ENCODE measurements around the gene SFTPA1.
"Not testable (repeated sequence)": the region's sequence is repeated elsewhere in the genome, so short reads cannot be mapped to it uniquely, and the experiment has no call there.

The SFTPA1 gene

GRCh38 chr10:79582096-79582495 lies 28.6 kb upstream of the SFTPA1 start:
- Histone ChIP-seq H2AFZ (ENCODE audit: low read depth, low read length) (no peak overlapping the region), H3K9me3 (ENCODE audit: insufficient read depth, low read length, severe bottlenecking) (no peaks in the 10 kb centered on the region), H3K79me2 (ENCODE audit: insufficient read depth, low read length) (no peaks in the 10 kb centered on the region), H3K9ac (ENCODE audit: low read depth, low read length) (no peak overlapping the region), H4K20me1 (ENCODE audit: insufficient read depth, low read length) (no peaks in the 10 kb centered on the region; the same call in 1 of the 2 replicates), H3K4me2 (ENCODE audit: insufficient read depth, low read length) (no peak overlapping the region), H3K27me3 (ENCODE audit: insufficient read depth, low read length, poor library complexity) (peaks cover 5% of the 10 kb centered on the region), H3K27ac (ENCODE audit: low read length) (no peak overlapping the region), H3K4me1 (ENCODE audit: insufficient read depth, low read length) (no peaks in the 10 kb centered on the region), H3K36me3 (ENCODE audit: insufficient read depth, low read length) (no peaks in the 10 kb centered on the region), H3K4me3 (ENCODE audit: low read depth in 1 of 2, low read length in 2 of 2) (no peak overlapping the region)
- DNase-seq: no peak
- no peak for TF ChIP-seq EZH2 (IDR thresholded peaks at IDR 0.05; ENCODE audit: borderline replicate concordance, low read depth, low read length, severe bottlenecking)
- TF ChIP-seq CTCF (IDR thresholded peaks at IDR 0.05; ENCODE audit: borderline replicate concordance, extremely low read depth, low read length, poor library complexity, severe bottlenecking): no peak
- no peak for ATAC-seq (ENCODE audit: insufficient read depth, low read depth)

- H3K9ac ChIP-seq (ENCODE audit: low read depth, low read length); ATAC-seq (ENCODE audit: insufficient read depth, low read depth); H3K27ac ChIP-seq (ENCODE audit: low read length); H3K4me3 ChIP-seq (ENCODE audit: low read depth in 1 of 2, low read length in 2 of 2); H3K27me3 ChIP-seq (ENCODE audit: insufficient read depth, low read length, poor library complexity); H3K4me1 ChIP-seq (ENCODE audit: insufficient read depth, low read length); H4K20me1 ChIP-seq (ENCODE audit: insufficient read depth, low read length); H3K4me2 ChIP-seq (ENCODE audit: insufficient read depth, low read length); H3K79me2 ChIP-seq (ENCODE audit: insufficient read depth, low read length); H3K9me3 ChIP-seq (ENCODE audit: insufficient read depth, low read length, severe bottlenecking); H3K36me3 ChIP-seq (ENCODE audit: insufficient read depth, low read length); DNase-seq; H2AFZ ChIP-seq (ENCODE audit: low read depth, low read length): not testable (repeated sequence)
These were observed 27.8 kb upstream of the SFTPA1 start for GRCh38 chr10:79582954-79583353.

GRCh38 chr10:79583488-79584024 lies 27.2 kb upstream of the SFTPA1 start:
- TF ChIP-seq CTCF (IDR thresholded peaks at IDR 0.05; ENCODE audit: borderline replicate concordance, extremely low read depth, low read length, poor library complexity, severe bottlenecking): no peak
- no peak for TF ChIP-seq EZH2 (IDR thresholded peaks at IDR 0.05; ENCODE audit: borderline replicate concordance, low read depth, low read length, severe bottlenecking)
- peaks cover 5% of the 10 kb centered on the region for H3K27me3 ChIP-seq (ENCODE audit: insufficient read depth, low read length, poor library complexity)
- no peaks in the 10 kb centered on the region for H3K79me2 ChIP-seq (ENCODE audit: insufficient read depth, low read length)
- H4K20me1 ChIP-seq (ENCODE audit: insufficient read depth, low read length): no peaks in the 10 kb centered on the region; the same call in 1 of the 2 replicates
- no peak overlapping the region for H3K4me2 ChIP-seq (ENCODE audit: insufficient read depth, low read length)
- no peak overlapping the region for H3K9ac ChIP-seq (ENCODE audit: low read depth, low read length)
- no peaks in the 10 kb centered on the region for H3K36me3 ChIP-seq (ENCODE audit: insufficient read depth, low read length)
- H2AFZ ChIP-seq (ENCODE audit: low read depth, low read length): no peak overlapping the region
- no peaks in the 10 kb centered on the region for H3K4me1 ChIP-seq (ENCODE audit: insufficient read depth, low read length)
- H3K9me3 ChIP-seq (ENCODE audit: insufficient read depth, low read length, severe bottlenecking): no peaks in the 10 kb centered on the region
- no peak for ATAC-seq (ENCODE audit: insufficient read depth, low read depth)
- DNase-seq: no peak
- H3K27ac ChIP-seq (ENCODE audit: low read length): no peak overlapping the region
- H3K4me3 ChIP-seq (ENCODE audit: low read depth in 1 of 2, low read length in 2 of 2): no peak overlapping the region

DNA sequence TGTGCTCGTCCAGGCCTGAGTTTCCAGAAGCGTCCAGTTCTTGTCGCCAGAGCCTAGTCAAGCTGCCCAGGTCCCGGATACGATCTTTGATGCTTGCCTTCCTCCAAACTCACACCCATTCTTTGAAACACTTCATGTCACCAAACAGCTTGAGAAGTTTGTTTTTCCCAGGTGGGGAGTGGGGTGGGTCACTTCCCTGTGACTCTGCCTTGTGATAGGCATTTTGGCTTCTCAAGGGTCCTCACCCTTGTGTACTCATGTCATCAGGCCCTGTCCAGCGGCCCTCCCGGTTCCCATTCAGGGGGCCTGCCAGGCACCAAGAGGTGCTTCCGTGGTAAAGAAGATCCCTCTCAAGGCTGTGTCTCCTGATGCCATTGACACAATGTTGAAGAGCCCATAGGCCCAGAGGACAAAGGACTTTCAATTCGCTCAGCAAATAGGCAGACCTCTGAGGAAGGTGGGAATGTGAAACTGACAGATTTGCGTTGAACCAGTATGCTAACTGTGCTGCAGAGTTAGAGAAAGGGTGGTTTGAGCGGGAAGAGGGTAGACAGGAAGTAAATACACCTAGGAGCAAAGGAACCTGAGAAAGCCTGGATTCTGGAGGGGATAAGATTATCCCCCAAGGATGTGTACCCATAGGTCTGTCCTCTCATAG lies 24.7 kb upstream of the SFTPA1 start:
- H3K27ac ChIP-seq (ENCODE audit: low read length): no peak overlapping the region
- no peaks in the 10 kb centered on the region for H3K79me2 ChIP-seq (ENCODE audit: insufficient read depth, low read length)

More for the DNA sequence above, 24.7 kb upstream of the SFTPA1 start:
- Histone ChIP-seq H4K20me1 (ENCODE audit: insufficient read depth, low read length) (no peaks in the 10 kb centered on the region; the same call in 1 of the 2 replicates), H3K9ac (ENCODE audit: low read depth, low read length) (no peak overlapping the region), H2AFZ (ENCODE audit: low read depth, low read length) (no peak overlapping the region), H3K4me1 (ENCODE audit: insufficient read depth, low read length) (no peaks in the 10 kb centered on the region), H3K4me3 (ENCODE audit: low read depth in 1 of 2, low read length in 2 of 2) (no peak overlapping the region), H3K27me3 (ENCODE audit: insufficient read depth, low read length, poor library complexity) (peaks cover 11% of the 10 kb centered on the region), H3K4me2 (ENCODE audit: insufficient read depth, low read length) (no peak overlapping the region), H3K9me3 (ENCODE audit: insufficient read depth, low read length, severe bottlenecking) (no peaks in the 10 kb centered on the region), H3K36me3 (ENCODE audit: insufficient read depth, low read length) (no peaks in the 10 kb centered on the region)
- TF ChIP-seq EZH2 (IDR thresholded peaks at IDR 0.05; ENCODE audit: borderline replicate concordance, low read depth, low read length, severe bottlenecking) (no peak), CTCF (IDR thresholded peaks at IDR 0.05; ENCODE audit: borderline replicate concordance, extremely low read depth, low read length, poor library complexity, severe bottlenecking) (no peak)
- ATAC-seq (ENCODE audit: insufficient read depth, low read depth): no peak
- DNase-seq: no peak

All from DND-41 (cell line).